Muscle of arm (tissue), 14 donors: ENCODE data around the gene BIRC6. TPM values are rescaled to one million over a fixed set of nuclear protein-coding genes. Genes with fewer than 3 reads are reported as not detected.
"Not testable (repeated sequence)": the region's sequence is repeated elsewhere in the genome, so short reads cannot be mapped to it uniquely, and the experiment has no call there.

Experiments used
- DNase-seq: peaks from one replicate; pipeline ENCODE4 v3.0.0-alpha.2; 2013
- long read RNA-seq, 11 donors: transcript quantifications; one replicate each; lab custom pipeline, GENCODE V29; 2026
- polyA plus RNA-seq, 12 donors: library from polyadenylated mRNA; unstranded; fragments of 120-200 nt; gene quantifications; one replicate each; pipeline ENCODE4 v1.2.1, GENCODE V29; 2013; ENCODE audit not compliant: insufficient read length in 12 of 12

The BIRC6 gene
- 10 to 100 TPM in 11 of 12 donors, not detected in 1; 41.6 to 62.0 (median 49.9) TPM for polyA plus RNA-seq
- long read RNA-seq, donor 1, partial matches to known transcripts, result 20 of 21 reads
- long read RNA-seq, donor 1, other reads (novel, unspliced or antisense), result 0 of 21 reads
- long read RNA-seq, donor 2, result 0 reads
- long read RNA-seq, donor 3, partial matches to known transcripts, result 9 of 9 reads
- long read RNA-seq, donor 3, other reads (novel, unspliced or antisense), result 0 of 9 reads
- long read RNA-seq, donor 4, result 0 reads
- long read RNA-seq, donor 5, result 0 reads
- long read RNA-seq, donor 6, result 0 reads
- long read RNA-seq, donor 7, partial matches to known transcripts, result 0 of 1 reads
- long read RNA-seq, donor 7, other reads (novel, unspliced or antisense), result 0 of 1 reads
- long read RNA-seq, donor 8, result 0 reads
- long read RNA-seq, donor 9, partial matches to known transcripts, result 10 of 12 reads
- long read RNA-seq, donor 9, other reads (novel, unspliced or antisense), result 0 of 12 reads
- long read RNA-seq, donor 10, partial matches to known transcripts, result 0 of 1 reads
- long read RNA-seq, donor 10, other reads (novel, unspliced or antisense), result 0 of 1 reads
- long read RNA-seq, donor 11, result 0 reads

GRCh38 chr2:32356681-32357317 lies at the start of gene BIRC6:
Gene BIRC6, plus strand, starts transcription at chr2:32357023. Its CDS starts 139 bp downstream, at chr2:32357162.
- peak; percentile 95 for DNase-seq

- no peak for DNase-seq
Measured at GRCh38 chr2:32310577-32310976, 46.2 kb upstream of the BIRC6 start.

DNA sequence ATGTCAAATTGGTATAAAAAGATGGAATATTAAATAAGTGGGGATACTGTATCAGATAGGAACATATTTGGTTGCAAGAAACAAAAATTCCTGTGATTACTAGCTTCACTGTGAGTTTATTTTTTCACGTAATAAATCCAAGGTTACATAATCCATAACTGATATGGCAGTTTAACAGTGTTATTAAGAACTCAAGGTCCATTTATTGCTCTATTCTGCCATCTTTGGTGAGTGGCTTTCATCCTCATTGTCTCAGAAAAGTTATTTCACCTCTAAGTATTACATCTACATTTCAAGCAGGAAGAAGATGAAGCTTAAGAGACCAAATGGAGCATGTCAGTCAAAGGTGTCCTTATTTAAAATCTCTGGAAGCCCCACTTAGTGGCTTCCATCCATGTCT lies 41.9 kb upstream of the BIRC6 start:
- DNase-seq, result no peak

- not testable (repeated sequence) for DNase-seq
Measured at GRCh38 chr2:32328679-32329078, 28.1 kb upstream of the BIRC6 start.

DNA sequence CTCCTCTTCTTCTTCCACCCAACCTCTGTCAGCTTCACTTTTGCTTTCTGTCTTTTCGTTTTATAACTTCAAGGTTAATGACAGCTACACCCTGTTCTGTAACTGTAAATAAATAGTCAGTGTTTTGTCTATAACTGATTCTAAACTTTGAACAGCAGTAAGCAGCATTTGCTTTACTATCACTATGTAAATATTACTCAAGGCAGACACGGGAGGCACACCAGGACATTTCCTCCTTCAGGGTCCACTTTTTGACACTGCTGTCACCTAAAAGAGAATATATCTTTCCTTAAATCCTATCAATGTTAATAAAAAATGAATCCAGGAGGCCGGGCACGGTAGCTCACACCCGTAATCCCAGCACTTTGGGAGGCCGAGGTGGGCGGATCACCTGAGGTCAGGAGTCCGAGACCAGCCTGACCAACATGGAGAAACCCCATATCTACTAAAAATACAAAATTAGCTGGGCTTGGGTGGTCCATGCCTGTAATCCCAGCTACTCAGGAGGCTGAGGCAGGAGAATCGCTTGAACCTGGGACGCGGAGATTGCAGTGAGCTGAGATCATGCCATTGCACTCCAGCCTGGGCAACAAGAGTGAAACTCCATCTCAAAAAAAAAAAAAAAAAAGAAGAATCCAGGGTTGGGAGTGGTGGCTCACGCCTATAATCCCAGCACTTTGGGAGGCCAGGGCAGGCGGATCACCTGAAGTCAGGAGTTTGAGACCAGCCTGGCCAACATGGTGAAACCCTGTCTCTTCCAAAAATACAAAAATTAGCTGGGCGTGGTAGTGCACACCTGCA lies 27.4 kb upstream of the BIRC6 start:
- DNase-seq, result not testable (repeated sequence)

GRCh38 chr2:32330136-32330535 lies 26.7 kb upstream of the BIRC6 start:
- no peak for DNase-seq

DNA sequence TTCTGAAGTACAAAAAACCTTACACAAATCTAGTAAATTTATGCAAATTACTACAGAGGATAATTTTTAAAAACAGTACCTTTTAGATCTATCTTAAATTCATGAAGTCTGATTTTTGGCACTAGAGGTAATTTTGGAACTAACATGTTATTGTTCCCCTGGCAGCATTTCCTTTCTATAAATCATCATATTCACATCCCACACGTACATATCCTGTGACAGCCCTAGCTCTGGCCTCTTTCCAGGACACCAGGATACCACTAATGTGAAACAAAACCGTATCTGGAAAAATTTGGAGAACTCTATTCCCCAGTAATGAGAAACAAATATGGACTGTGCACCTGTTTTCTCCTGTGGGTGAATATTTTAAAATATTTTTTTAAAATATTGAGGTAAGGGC lies 14.0 kb upstream of the BIRC6 start:
- peak; percentile 18 for DNase-seq

- not testable (repeated sequence) for DNase-seq
Measured at GRCh38 chr2:32350797-32351196, 6.0 kb upstream of the BIRC6 start.

DNA sequence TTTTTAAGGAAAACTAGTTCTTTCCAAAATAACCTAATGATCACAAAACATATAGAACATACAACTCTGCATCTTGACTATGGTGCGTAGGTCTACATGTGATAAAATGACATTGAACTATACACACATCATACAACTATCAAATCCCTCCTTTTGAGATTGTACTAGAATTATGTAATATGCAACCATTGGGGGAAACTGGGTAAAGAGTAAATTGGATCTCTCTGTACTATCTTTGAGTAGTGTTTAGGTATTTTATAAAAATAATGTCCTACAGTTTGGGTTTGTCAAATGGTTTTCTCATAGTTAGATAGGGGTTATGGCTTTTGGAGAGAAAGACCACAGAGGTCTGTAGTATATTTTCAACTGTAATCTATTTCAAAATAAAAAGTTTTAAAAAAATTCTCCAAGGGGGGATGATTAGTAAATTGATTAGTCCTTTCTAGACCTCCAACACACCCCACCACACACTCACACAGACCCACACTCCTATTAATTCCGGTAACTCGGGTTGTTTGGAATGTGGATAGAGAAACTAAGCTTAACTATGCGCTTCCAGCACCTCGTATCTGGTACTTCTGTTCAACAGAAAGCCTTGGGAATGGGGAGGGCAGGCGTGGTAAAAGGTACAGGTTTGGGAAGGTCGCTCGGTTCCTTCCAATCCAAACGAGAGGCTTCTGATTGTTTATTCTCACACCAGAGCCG lies 695 bp upstream of the BIRC6 start:
- no peak for DNase-seq

DNA sequence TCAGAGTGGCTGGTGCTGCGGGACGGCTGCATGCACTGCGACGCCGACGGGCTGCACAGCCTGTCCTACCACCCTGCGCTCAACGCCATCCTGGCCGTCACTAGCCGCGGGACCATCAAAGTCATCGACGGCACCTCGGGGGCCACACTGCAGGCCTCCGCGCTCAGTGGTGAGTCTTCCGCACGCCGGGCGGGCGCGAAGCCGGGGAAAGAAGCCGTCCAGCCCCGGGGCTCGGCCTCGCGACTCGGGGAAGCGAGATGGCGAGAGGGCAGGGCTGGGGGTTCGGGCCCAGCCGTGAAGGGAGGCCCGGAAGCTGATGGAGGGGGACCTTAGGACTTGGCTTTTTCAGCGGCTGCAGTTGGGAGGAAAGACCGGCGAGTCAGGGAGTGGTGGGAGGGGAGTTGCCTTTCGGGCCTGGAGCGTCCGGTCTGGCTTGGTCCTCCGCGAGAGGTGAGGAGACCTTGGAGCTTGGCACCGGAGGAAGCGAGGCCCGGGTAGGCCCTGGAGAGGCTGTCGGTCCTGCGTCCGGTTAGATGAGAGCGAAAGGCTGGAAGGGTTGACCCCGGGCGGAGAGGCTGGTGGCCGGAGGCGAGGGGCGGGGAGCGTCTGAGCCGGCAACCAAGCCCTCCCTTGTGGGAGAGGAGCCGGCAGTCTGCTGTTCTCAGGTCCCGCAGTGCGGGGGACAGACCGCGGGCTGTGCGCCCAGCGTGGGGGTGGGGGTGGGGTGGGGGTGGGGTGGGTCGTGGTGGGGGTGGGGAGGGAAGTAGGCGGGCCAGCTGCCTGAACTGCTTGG lies 691 bp downstream of the BIRC6 start:
- peak; percentile 43 for DNase-seq

DNA sequence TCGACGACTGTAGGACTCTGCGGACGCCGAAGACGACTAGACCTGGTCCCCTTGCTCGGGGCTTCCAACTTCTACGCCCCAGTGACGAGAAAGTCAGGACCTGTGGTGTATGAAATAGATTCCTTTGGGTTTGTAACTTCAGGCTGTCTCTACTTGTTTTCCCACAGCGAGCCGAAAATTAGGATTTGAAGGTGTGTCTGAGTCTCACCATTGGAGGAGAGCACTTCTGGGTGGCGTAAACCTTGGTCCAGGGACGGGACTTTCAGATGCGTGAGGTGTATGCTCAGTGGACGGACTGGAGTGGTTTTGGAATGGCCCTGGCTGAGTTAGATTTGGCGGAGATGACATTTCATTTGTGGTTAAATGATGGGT lies 1.3 kb downstream of the BIRC6 start:
- DNase-seq, result peak; percentile 12

DNA sequence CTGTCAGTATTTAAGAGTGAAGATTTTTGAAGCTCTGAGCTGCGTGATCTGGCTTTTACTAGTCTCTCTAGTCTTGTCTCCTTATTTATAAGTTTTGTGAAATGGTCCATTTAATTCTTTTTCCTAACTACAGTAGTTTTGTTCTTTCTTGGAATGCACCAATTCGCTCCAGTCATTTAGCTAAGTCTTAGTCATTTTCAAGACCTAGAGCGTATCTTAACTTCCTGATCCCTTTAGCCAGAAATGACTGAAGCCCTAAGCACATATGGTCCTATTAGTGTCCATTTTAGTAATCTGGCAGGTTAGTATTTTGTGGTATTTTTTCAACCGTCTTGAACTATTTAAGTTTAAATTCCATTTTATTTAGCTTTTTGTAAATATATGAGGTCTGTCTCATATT lies 3.6 kb downstream of the BIRC6 start:
- no peak for DNase-seq

- not testable (repeated sequence) for DNase-seq
Measured at GRCh38 chr2:32362997-32363396, 6.2 kb downstream of the BIRC6 start.

DNA sequence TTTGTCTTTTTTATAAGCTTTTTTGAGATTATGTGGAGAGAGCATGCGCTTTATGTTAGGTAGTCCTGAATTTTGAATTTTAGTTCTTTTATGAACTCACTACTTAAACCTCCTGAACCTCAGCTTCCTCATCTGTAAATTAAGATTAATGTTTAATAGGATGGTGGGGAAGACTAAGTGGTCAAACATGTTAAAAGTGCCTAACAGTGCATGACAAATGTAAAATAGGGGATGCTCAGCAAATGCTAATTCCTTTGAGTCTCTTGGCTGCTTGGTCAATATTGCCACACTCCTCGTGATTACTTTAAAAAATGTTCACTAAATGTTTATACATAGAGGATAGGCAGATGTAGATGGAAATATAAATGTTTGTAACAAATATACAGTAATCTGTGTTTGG lies 6.8 kb downstream of the BIRC6 start:
- DNase-seq, result no peak

DNA sequence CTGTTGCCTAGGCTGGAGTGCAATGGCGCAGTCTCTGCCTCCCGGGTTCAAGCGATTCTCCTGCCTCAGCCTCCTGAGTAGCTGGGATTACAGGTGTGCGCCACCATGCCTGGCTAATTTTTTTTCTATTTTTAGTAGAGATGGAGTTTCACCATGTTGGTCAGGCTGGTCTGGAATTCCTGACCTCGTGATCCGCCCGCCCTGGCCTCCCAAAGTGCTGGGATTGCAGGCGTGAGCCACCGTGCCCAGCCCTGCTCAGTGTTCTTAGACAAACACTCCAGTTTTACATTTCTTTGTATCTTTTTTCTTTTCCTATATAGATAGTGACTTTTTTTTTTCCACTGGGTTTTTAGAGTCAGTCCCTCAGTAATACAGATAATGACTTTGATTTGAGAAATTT lies 7.5 kb downstream of the BIRC6 start:
- not testable (repeated sequence) for DNase-seq

DNA sequence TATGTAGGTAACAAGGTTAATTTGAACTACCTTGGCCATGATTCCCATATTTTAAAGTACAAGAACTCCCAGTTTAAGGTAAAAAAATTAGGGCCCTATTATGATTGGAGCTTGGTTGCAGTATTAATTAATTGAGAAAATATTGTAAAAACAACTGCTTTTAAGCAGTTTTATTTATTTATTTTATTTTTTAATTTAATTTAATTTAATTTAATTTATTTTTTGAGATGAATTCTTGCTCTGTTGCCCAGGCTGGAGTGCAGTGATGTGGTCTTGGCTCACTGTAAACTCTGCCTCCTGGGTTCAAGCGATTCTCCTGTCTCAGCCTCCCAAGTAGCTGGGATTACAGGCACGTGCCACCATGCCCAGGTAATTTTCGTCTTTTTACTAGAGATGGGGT lies 8.9 kb downstream of the BIRC6 start:
- DNase-seq, result not testable (repeated sequence)

GRCh38 chr2:32366595-32366994 lies 9.8 kb downstream of the BIRC6 start:
- DNase-seq, result no peak

DNA sequence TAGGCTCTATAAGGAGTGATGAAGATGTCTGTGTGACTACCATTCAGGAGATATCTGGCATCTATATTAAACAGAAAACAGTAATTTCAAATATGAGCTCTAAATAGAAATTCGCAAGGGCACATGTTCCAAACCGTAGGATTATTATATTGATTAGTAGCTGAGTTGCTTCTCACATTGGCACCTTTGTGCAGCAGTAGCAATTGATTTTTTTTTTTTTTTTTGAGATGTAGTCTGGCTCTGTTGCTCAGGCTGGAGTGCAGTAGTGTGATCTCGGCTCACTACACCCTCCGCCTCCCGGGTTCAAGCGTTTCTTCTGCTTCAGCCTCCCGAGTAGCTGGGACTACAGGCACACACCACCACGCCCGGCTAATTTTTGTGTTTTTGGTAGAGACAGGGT lies 12.4 kb downstream of the BIRC6 start:
- DNase-seq, result no peak

DNA sequence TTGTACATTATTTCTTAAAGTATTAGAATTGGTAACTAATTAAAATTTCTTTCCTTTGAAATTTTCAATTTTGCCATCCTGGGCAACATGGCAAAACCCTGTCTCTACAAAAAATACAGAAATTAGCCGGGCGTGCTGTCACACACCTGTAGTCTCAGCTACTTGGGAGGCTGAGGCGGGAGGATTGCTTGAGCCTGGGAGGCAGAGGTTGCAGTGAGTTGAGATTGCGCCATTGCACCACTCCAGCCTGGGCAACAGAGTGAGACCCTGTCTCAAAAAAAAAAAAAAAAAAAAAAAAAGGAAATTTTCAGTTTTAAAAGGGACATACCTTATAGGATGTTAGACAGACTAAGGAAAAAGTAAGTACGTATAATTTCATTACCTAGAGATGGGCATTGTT lies 14.1 kb downstream of the BIRC6 start:
- DNase-seq, result not testable (repeated sequence)

DNA sequence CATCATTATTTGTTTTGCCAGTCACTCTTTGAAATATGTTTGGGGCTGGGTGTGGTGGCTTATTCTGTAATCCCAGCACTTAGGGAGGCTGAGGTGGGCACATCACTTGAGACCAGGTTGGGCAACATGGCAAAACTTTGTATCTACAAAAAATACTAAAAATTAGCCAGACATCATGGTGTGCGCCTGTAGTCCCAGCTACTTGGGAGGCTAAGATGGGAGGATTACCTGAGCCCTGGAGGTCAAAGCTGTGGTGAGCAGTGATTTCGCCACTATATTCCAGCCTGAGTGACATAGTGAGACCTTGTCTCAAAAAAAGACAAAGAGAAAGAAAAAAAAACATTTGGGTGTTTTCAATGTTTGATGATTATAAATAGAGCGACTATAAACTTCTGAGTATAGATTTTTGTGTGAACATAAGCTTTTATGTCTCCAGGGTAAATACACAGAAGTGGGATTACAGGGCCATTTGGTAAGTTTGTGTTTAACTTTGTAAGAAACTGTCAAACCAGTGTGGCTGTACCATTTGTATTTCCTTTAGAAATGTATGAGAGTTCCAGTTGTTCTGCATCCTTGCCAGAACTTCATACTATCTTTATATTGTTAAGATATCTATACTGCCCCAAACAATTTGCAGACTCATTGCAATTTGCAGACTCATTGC lies 15.8 kb downstream of the BIRC6 start:
- no peak for DNase-seq
